ENCODE data around the gene RHOD.

DNA sequence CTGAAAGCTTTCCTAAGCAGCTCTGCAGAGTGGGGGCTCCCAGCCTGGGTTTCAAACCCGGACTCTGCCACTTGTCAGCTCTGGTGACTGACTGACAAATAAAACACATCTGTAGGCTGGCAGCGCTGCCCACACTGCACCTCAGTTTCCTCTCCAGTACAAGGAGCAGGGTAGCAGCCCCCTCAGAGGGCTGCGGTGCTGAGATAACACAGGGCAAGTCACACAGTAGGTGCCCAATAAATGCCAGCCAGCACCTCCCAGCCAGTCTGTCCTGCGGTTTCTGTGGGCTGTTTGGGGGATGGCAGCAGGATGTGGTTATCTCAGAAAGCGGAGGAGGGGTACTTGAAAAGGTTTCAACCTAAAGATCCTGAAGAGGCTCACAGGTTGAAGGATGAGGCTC, 32.2 kb upstream of the RHOD start:
- no peak for TF ChIP-seq CTCF (IDR thresholded peaks at IDR 0.05)
- no peak for TF ChIP-seq SIN3A (IDR thresholded peaks at IDR 0.05; ENCODE audit: borderline replicate concordance, insufficient read depth, low read depth, low read length)
- TF ChIP-seq REST (IDR thresholded peaks at IDR 0.05; ENCODE audit: insufficient read depth in 1 of 2, low read depth in 2 of 2, low read length in 1 of 2), result no peak
- no peak for TF ChIP-seq POLR2AphosphoS5 (IDR thresholded peaks at IDR 0.05; ENCODE audit: low read depth, low read length)
